ENCODE measurements around the gene TMEM30B. TPM values are rescaled to one million over a fixed set of nuclear protein-coding genes. Genes with fewer than 3 reads are reported as not detected.

The TMEM30B gene
- total and polyA plus RNA-seq, 2 of the 13 experiments (the other 11 are each of a cell fraction or from before 2014, with no cell fraction given): not detected

DNA sequence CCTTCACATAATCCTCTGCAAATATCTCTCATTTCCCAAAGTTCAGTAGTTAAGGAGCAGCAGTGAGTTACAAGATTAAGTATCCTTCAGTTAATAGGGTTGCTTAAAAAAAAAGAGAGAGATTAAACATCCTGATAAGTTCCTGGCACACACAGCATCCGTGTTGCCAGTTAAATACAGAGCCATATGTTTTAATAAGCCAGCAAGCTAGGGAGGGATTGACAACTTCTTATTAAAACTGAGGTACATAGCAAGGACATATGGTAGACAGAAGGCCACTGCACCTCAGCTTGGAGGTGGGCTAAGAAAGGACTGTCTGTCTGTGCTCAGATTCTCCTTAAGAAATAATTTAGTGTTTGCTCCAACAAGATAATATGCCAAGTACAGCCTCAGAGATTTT lies 9.6 kb upstream of the TMEM30B start:
- intact Hi-C loops (cut with micrococcal nuclease; ENCODE audit: unreplicated experiment) (no loop called here), in situ Hi-C loops (cut with HindIII; ENCODE audit: extremely low pct_ligation_motif_present, low pct_unique_long_range_greater_than_20kb) (loop anchor here (25.0 kb wide), 1 partner anchor 547 kb away; no protein-coding TSS in a partner anchor)
- no TSS peak for BruUV-seq (replicated peaks)
- Histone ChIP-seq H3K36me3 (replicated peaks in 1 of 2; ENCODE audit: control insufficient read depth in 1 of 2, insufficient read depth in 2 of 2, low read length in 2 of 2) (no peaks in the 10 kb centered on the region), H3K79me2 (ENCODE audit: insufficient read depth, low read length) (no peaks in the 10 kb centered on the region), H3K9ac (ENCODE audit: insufficient read depth, low read depth, low read length) (no peak overlapping the region), H3K4me3 (replicated peaks in 1 of 3; ENCODE audit: insufficient read depth in 1 of 3, low read depth in 2 of 3, low read length in 3 of 3) (no peak overlapping the region), H3K4me1 (ENCODE audit: insufficient read depth, low read length) (peaks cover 19% of the 10 kb centered on the region), H3K9me3 (ENCODE audit: low read length) (no peaks in the 10 kb centered on the region), H4K20me1 (ENCODE audit: insufficient read depth, low read length) (no peaks in the 10 kb centered on the region), H3K27ac (ENCODE audit: extremely low read length, insufficient read depth, low read length) (no peak overlapping the region), H2AFZ (ENCODE audit: low read length) (no peak overlapping the region), H3K27me3 (ENCODE audit: control insufficient read depth in 1 of 2, insufficient read depth in 2 of 2, low read length in 2 of 2) (no peaks in the 10 kb centered on the region), H3K4me2 (ENCODE audit: low read depth, low read length) (no peak overlapping the region)
- no peak for DNase-seq (ENCODE audit: low spot score)
- CTCF ChIA-PET (ENCODE audit: low intra/inter-chr PET ratio, low total read pairs): no interaction called here
- FAIRE-seq: no peak
- TF ChIP-seq, protein P1, sequence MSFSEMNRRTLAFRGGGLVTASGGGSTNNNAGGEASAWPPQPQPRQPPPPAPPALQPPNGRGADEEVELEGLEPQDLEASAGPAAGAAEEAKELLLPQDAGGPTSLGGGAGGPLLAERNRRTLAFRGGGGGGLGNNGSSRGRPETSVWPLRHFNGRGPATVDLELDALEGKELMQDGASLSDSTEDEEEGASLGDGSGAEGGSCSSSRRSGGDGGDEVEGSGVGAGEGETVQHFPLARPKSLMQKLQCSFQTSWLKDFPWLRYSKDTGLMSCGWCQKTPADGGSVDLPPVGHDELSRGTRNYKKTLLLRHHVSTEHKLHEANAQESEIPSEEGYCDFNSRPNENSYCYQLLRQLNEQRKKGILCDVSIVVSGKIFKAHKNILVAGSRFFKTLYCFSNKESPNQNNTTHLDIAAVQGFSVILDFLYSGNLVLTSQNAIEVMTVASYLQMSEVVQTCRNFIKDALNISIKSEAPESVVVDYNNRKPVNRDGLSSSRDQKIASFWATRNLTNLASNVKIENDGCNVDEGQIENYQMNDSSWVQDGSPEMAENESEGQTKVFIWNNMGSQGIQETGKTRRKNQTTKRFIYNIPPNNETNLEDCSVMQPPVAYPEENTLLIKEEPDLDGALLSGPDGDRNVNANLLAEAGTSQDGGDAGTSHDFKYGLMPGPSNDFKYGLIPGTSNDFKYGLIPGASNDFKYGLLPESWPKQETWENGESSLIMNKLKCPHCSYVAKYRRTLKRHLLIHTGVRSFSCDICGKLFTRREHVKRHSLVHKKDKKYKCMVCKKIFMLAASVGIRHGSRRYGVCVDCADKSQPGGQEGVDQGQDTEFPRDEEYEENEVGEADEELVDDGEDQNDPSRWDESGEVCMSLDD (CRISPR knock-in tag; IDR thresholded peaks at IDR 0.05; ENCODE audit: borderline replicate concordance): no peak
- TF ChIP-seq MYC (CRISPR knock-in tag; IDR thresholded peaks at IDR 0.05; ENCODE audit: borderline replicate concordance) (no peak), MXD3 (CRISPR knock-in tag; IDR thresholded peaks at IDR 0.05) (no peak), ZNF460 (CRISPR knock-in tag; IDR thresholded peaks at IDR 0.05; ENCODE audit: borderline replicate concordance) (no peak), IKZF5 (CRISPR knock-in tag; IDR thresholded peaks at IDR 0.05) (no peak), CENPBD1 (CRISPR knock-in tag; IDR thresholded peaks at IDR 0.05; ENCODE audit: borderline replicate concordance, low read depth) (no peak)
- ATAC-seq: no peak
- POLR2A ChIA-PET: no interaction called here
- 4% methylated on average over 1 of the region's 1 CpG for WGBS (ENCODE audit: low lambda C conversion rate)

All from HepG2 (cell line).